GM18861 (cell line): Measurements from ENCODE around the gene UBASH3B.

Experiments used
- ATAC-seq: cut with Tn5 transposase; IDR thresholded peaks from one replicate; pipeline ENCODE4 v1.9.1; 2021; ENCODE audit not compliant: unreplicated experiment

Gene UBASH3B

DNA sequence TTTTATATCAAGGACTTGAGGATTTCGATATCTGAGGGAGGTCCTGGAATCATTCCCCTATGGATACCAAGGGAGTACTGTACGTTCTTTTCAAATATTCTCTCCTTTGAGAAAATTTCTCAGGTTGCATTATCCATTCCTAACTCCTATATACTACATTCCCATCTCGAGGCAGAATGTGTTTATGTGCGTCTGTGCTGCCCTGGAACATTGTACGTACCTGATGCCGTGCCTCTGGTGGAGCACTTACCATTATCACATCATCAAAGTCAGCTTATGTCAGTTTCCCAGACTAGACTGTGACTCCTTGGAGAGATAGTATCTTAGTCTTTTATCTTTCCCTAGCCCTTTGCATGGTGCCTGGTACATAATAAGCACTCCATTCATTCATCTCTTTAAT is 21.7 kb downstream of the UBASH3B start:
- ATAC-seq: no peak

DNA sequence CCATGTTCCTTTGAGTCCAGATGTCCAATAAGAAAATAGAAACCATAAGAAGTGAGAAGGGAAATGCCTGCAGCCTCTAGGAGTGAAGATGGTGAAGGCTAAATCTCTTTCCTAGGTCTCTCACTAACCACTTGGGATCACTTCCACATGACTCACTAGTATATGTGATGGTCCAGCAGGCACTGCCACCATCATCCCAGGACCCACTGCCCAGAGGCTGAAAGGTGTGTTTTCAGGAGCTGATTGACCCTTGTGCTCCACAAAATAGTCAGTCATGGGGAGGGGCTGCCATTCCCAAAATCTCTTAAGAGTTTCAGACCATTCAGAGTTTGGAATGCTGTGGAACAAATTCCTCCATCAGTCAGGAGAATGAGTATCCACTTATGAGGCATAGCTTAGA is 22.9 kb downstream of the UBASH3B start:
- no peak for ATAC-seq

DNA sequence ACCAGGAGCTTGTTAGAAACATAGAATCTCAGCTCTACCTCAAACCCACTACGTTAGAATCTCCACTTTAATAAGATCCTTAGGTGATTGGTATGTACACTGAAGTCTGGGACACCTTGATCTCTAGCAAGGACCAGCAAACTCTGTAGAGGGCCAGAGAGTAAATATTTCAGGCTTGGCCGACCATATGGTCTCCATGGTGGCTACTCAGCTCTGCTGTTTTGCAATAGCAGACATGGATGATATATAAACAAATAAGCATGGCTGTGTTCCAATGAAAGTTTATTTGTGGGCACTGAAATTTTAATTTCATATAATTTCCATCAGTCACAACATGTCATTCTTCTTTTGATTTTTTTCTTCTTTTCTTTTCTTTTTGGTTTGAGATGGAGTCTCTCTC is 23.9 kb downstream of the UBASH3B start:
- no peak for ATAC-seq

DNA sequence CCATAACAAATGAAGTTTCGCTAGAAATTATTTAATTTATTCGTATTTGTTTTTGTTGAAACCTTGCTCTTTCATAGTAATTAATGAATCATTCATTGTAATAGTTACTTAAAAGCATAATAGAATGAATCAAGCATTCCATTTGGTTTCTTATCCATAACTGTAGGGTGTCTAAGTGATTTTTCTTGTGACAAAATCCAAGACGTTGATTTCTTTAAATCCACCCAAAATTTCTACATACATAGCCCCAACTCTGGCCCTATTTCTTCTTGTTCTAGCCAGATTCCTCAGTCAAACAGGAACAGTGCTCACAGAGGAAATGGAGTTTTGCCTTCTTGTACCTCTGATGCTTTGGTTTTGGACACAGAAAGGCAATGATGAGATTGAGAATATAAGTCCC is 25.5 kb downstream of the UBASH3B start:
- no peak for ATAC-seq

DNA sequence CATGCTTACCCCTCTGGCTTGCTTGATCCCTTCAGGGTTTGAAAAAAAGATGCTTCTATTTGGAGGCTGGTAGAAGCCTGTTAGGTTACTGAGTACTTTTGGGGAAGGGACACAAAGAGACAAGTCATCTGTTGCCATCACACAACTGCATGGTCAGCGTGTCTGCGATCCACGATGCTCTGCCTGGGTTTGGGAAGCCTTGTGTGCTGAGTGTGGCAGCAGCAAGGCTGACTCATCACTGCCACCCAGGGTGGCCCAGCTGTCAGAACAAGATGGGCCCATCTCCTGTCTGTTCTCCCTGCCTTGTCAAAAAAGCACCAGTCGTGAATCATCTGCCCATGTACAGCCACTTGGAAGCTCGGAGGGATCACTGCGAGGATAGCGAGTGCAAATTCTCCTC is 26.2 kb downstream of the UBASH3B start:
- ATAC-seq: no peak

DNA sequence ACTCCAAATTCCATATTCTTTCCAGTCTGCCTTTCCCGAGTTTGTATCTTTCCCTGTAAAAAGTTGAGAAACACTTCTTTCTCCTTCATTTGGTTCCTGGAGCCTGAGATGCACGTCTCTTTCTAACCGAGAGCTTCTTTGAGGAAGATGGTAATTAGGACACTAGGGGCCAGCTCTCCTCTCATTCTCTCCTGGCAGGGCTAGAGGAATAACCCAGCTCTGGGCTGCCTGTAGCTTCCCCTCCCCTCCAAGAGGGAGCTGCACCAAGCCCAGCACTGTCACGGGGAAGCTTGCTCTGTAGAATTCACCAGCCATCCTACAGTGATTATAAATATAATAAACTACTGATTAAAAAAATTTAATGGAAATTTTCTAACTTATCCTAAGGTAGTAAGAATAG is 26.9 kb downstream of the UBASH3B start:
- ATAC-seq: no peak

DNA sequence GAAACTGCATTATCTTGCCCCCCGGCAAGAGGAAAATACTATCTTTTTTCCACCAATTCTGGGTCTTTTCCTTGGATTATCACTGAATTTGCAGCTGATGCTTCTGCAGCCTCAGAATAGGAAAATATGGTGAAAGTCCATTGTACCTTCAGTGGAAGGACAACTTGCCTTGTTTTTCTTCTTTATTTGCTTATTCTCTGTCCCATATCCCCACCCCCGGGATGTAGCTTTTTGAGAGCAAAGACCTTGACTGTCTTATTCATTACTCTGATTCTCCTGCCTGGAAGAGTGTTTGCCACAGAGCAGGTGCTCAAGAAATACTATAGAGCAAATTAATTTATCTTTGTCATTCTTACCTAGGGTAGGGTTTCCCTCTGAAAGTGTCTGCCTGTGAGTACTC is 29.5 kb downstream of the UBASH3B start:
- ATAC-seq: no peak

DNA sequence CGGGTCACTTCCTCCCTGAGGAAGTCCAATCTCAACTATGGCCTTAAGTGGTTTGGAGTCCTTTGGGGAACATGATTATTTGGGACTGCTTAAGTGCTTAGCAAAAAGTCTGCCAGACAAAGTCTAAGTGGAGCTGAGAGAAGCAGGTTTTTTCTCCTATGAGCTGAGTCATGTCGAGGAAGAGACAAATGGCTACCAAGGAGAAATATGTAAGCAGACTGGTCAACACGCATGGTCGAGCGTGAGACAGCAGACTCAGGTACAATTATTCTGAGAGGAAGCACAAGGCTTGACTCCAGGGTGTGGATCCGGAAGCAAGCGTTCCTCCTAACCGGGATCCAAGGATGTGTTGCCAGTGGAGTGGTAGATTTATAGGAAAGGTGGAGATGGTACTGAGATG is 30.6 kb downstream of the UBASH3B start:
- ATAC-seq: no peak

DNA sequence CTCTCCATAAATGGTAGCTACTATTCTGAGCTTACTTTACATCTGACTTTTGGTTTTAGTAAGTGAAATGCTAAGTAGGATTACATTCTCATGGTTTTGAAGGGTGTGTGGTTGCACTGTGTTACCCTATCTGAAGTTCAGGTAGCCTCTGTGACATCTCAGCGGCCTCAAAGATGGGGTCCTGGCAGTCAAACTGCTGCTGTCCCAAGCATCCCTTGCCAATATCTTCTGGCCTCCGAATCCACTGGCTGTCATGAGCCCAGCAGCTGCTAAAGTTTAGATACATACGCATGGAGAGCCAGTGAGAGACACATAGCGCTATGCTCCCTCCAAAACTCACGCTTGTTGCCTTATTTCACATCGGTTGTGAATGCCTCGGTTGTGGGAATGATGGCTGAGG is 34.9 kb downstream of the UBASH3B start:
- no peak for ATAC-seq

DNA sequence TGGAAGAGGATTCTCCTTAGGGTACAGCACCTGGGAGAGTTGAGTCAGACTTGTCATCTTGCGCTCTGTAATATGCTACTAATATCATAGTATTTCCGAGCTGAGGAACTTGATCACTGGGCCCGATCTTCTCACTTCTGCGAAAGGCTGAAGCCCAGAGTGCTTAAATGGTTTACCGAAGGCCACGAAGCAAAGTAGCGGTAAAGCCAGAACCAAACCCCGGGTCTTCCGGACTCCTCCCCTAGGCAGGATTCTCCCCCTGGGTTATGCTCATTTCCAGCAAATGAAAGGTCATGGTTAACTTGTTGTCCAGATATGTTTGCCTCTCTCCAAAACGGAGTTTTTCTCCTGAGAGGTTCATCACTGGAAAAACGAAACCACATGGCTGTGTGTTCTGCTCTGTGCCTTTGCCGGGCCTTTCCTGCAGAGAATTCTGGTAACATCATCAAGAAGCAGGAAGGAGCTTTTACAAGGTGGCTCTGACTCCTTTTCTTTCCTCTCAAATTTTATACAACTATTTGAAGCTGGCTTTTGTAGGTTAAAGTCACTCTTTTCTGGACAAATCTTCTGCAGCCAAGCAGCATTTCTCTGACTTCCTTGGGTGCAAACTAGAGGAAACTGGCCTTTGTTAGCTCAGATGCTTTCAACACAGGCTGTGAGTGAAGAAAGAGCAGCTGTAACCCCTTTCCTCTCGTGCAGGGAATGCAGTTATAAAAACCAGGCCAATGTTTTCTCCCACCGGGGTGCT is 35.5 kb downstream of the UBASH3B start:
- no peak for ATAC-seq

DNA sequence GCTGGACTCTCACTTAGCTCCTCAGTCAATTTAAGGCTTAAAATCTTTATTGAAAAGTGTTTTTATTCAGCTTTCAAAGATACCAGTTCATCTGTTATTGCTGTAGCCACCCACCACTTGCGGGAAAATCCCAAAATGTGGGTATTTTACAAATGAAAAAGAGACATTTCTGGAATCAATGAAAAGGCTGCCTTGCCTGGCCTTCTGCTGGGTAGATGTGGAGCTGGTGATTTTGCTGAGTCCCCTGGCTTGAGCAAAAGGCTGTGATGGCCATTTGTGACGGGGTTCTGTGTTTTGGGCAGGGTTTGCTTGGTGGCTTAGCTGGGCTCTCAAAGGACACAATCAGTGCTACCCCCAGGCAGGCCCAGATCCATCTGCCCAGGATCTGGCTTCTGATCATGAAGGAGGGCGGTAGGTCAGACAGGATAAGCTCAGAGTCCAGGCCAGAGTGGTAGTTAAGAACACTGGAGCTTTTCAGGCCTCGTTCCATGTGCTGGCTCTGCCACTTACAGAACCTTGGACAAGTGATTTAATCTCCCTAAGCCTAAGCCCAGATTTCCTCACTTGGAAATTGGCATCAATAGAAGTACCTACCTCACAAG is 36.1 kb downstream of the UBASH3B start:
- no peak for ATAC-seq

DNA sequence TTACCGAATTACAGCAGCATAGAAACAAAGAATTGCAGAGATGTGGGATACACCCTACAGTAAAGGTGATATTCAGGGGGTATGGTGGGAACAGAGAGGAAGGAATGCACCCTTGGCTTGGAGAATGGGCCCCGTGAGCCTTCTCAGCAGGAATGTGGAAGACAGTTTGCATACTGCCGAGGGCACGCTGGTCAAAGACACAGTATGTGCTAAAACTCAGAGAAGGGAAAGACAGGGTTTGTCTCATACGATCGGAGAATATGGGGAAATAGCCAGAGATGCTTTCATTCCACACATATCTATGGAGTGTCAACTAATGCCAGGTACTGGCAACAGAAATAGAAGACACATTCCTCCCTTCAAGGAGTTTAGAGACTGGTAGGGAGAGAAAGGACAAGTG is 36.9 kb downstream of the UBASH3B start:
- no peak for ATAC-seq

DNA sequence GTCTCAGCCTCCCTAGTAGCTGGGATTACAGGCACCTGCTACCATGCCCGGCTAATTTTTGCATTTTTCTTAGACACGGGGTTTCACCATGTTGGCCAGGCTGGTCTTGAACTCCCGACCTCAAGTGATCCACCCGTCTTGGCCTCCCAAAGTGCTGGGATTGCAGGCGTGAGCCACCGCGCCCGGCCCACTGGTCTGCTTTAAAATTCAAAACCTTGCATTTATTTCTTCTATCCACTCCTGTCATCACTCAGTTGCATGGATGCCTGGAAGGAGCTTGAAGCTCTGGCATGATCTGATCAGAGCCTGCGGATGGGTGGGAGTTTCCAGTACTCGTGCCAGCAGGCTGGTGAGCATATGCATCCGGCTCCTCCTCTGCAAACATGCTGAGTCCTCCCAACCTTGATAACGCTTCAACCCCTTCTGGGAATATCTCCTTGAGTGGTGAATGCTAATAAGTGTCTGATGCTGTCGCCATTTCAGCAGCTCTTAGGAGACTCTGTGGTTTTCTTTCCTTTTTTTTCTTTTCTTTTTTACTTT is 39.6 kb downstream of the UBASH3B start:
- no peak for ATAC-seq

DNA sequence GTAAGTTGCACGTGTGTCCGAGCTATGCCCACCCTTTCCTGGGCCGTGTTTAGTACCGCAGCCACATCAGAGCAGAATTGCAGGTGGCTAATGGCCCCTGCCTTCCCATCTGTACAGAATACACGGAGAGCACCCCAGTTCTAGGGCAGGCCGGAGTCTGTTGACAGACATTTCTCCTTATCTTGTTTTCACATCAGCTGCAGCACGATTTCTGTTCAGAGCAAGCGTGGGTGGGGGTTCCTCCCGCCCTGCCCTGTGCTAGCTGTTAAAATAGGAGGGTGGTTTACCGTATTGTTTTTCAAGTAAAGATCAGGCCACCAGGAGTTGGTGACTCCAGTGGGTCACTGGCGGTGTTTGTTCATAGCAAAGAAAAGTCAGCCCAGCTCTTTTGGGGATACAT is 41.1 kb downstream of the UBASH3B start:
- ATAC-seq: no peak

DNA sequence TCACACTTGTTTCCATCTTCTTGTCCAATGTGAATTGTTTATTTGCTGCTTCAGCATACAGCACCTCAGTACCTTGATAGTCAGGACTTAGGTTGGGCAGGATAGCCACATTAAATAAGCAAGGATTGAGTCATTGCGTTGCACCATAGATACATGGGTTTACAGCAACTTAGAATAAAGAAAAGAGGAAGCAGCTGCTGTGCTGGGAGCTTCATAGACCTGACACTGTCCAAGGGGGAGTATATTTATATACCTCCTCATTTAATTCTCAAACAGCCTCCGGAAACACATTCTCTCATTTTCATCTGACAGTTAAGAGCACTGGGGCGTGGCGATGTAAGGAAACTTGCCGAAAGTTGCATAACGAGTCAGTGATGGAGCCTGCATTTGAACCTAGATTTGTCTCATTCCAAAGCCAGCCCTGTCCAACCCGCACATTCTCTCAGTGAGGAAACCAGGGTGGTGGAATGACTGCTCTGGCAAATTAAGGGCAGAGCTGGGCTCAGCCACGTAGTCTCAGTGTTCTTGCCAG is 42.2 kb downstream of the UBASH3B start:
- peak; percentile 61 for ATAC-seq

DNA sequence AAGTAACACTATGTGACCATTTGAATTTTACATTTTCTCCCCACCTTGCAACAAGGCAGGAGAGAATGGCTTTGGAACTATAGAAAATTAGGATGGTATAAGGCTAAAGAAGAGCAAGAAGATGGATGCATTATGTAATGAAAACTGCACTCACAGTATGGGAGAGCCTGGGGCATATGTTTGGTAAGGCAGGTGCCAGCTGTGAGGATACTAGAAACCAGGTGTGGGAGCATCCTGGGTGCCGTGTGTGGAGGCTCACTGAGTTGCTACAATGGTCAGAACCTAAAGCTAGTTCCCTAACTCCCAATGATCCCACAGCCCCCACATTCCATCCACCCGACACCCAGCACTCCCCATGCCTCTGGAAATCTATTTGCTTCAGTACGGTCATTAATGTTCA is 42.9 kb downstream of the UBASH3B start:
- no peak for ATAC-seq

DNA sequence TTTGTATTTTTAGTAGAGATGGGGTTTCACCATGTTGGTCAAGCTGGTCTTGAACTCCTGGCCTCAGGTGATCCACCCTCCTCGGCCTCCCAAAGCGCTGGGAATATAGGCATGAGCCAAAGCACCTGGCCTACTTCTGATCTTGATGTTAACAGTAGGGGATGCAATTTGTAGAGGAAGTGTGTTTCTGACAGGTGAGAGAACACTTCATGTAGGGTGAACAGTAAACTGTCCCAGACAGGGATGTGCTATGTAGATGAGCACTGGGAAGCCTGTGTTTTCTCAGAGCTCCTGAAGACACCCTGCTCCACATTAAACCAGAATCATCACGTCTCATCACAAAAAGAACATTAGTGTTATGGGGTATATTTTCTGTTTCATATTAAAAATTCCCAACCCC is 45.1 kb downstream of the UBASH3B start:
- ATAC-seq: no peak

DNA sequence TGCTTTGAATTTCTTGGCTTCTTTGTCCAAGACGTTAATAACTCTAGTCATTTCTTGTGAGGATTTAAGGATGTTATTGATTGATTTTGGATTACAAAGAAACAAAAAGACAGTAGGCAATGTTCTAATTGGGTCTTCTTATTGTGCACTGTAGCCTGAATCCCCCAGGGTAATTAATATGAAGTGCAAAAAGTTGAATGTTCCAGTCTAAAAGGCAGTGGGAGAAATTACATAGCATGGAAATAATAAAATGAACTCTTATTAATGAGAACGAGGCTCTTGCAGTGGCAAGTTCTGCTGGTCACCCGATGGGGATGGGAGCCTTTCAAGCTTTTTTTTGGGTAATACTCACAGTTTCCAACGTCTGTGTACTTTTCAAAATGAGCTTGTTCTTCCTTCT is 45.6 kb downstream of the UBASH3B start:
- ATAC-seq: no peak

DNA sequence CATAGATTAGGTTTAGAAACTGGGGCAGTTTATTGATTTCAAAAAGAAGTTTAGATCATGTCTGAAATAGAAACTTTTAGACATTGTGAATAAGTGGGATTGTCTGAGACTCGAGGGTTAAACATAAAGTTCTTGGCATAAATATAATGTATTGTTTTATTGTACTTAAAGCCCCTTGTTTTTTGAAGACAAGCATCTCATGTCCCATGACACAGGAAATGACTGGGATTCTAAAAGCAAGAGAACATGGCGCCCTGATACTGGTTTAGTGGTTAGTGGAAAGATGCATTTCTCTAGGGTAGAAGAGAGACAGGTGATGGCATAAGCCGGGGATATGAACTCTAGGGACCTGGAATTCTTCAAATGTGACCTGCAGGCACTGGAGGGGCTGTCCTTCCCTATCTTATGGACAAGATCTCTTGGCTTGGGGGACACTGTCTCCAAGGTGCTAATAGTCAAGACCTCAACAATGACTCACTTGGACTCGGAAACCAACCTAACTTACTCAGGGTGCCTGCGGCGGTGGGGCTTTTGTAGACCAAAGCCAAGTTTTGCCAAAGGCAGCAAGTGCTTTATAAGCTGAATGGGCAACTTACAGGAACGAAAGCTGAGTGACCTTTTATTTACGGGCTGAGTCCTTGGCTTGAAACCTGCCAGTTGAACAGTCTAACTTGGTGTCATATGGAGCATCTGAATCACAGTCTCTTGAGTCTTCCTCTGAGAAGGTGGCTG is 48.2 kb downstream of the UBASH3B start:
- no peak for ATAC-seq

DNA sequence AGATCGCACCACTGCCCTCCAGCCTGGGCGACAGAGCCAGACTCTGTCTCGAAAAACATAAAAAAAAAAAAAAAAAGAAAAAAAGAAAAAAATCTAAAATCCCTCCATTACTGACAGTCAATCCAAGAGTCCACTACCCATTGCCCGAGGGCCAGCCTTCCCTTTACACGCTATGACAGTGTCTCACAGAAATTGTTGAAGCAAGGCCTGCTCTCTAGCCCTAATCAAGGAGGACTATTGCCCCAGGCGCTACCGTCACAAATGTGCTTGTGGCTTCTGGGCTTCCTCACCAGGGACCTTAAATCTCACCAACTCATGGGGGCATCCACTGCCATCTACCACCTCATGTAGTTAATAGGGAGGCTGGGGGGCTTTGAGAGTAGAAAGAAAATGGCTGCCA is 49.9 kb downstream of the UBASH3B start:
- no peak for ATAC-seq

DNA sequence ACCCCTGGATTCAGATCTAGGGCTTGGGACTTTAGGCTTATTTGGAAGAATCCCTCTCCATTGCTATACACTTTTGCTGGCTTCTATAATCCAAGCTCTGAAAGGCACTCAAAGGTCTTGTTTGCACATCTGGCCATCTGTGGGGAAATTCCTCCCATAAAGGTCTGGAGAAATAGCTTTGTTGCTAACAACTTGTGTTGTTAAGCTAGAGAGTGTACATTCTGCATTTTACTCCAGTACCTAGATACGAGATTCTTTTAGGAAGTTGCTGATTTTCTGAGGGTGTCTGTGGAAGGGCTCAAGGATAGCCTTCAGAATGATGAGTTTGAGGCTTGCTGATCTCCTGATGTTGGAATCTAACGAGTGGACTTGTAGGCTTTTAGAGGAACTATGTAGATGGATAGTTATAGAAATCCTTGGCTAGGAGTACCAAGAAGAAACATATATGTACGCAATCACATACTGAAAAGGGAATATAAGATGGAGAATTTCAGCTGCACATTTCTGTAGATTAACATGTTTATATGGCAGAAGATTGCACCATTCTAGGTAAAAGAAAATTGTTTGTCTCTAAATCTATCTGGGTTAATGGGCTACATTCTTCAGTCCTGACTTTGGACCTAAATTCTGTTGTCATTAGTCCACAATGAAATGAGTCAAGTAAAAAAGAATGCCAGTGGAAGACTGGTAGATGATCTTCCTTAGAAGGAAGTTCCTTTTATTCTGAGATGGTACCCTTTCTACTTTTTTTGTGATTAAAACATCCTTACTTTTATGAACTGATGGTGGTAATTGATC is 51.0 kb downstream of the UBASH3B start:
- no peak for ATAC-seq
